Calu3 (cell line): ENCODE results near the gene C3orf38. TPM values are rescaled to one million over a fixed set of nuclear protein-coding genes. Genes with fewer than 3 reads are reported as not detected.

Source experiments
- BruUV-seq: library from RNA; stranded (reverse); fragments of 400-500 nt; replicated peaks from 2 replicates; lab custom pipeline; 2021; lab: Mats Ljungman, UMichigan
- CTCF ChIA-PET: fragments of 300-600 bp; sonication (Branson Sonifier 250); formaldehyde crosslinking; loops from one replicate; lab custom pipeline; 2022; ENCODE audit warnings: antibody characterized with exemption; lab: Charles Lee
- DNase-seq: peaks from one replicate; pipeline ENCODE4 v3.0.0; 2022
- H3K27ac Mint-ChIP-seq: one replicate; pipeline ENCODE4 v1.8.0; 2022; ENCODE audit warnings: mixed read lengths; ENCODE audit not compliant: unreplicated experiment
- H3K27me3 Mint-ChIP-seq: one replicate; pipeline ENCODE4 v1.8.0; 2022; ENCODE audit warnings: mixed read lengths; ENCODE audit not compliant: unreplicated experiment
- H3K36me3 Mint-ChIP-seq: one replicate; pipeline ENCODE4 v1.8.0; 2022; ENCODE audit warnings: mild to moderate bottlenecking, moderate library complexity, mixed read lengths; ENCODE audit not compliant: insufficient read depth, unreplicated experiment
- H3K4me1 Mint-ChIP-seq: one replicate; pipeline ENCODE4 v1.8.0; 2022; ENCODE audit warnings: mild to moderate bottlenecking, low read depth, mixed read lengths; ENCODE audit not compliant: unreplicated experiment
- H3K4me3 Mint-ChIP-seq: one replicate; pipeline ENCODE4 v1.8.0; 2022; ENCODE audit warnings: mild to moderate bottlenecking, low read depth, moderate library complexity, mixed read lengths; ENCODE audit not compliant: unreplicated experiment
- H3K9me3 Mint-ChIP-seq: one replicate; pipeline ENCODE4 v1.8.0; 2022; ENCODE audit warnings: low read depth, mixed read lengths; ENCODE audit not compliant: unreplicated experiment
- intact Hi-C: fragments of 100-400 bp; cut with micrococcal nuclease; formaldehyde crosslinking; loops from one replicate; pipeline ENCODE4 v1.10.0; 2022; ENCODE audit not compliant: unreplicated experiment
- total RNA-seq: library from RNA; stranded (reverse); gene quantifications from 2 replicates; pipeline ENCODE4 v1.2.3, GENCODE V29; 2022
- TF ChIP-seq, protein P1 (sequence below): fragments of 200-600 bp; IDR thresholded peaks from one replicate; pipeline ENCODE4 v1.8.0; 2022; ENCODE audit warnings: antibody characterized with exemption; ENCODE audit not compliant: unreplicated experiment

Gene C3orf38
- total RNA-seq, 1 experiment from 2014 or later, result 21.6 TPM

DNA sequence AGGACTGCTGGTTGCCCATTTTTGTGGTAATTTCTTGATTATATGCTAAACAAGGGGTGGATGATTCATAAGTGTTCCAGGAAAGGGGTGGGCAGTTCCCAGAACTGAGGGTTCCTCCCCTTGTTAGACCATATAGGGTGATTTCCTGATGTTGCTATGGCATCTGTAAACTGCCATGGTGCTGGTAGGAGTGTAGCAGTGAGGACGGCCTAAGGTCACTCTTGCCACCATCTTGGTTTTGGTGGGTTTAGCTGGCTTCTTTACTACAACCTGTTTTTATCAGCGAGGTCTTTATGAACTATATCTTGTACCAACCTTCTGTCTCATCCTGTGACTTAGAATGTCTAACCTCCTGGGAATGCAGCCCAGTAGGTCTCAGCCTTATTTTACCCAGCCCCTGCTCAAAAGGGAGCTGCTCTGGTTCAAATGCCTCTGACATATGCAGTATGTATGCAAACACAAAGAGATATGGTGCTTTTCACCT is 46.2 kb downstream of the C3orf38 start:
- TF ChIP-seq, protein P1, sequence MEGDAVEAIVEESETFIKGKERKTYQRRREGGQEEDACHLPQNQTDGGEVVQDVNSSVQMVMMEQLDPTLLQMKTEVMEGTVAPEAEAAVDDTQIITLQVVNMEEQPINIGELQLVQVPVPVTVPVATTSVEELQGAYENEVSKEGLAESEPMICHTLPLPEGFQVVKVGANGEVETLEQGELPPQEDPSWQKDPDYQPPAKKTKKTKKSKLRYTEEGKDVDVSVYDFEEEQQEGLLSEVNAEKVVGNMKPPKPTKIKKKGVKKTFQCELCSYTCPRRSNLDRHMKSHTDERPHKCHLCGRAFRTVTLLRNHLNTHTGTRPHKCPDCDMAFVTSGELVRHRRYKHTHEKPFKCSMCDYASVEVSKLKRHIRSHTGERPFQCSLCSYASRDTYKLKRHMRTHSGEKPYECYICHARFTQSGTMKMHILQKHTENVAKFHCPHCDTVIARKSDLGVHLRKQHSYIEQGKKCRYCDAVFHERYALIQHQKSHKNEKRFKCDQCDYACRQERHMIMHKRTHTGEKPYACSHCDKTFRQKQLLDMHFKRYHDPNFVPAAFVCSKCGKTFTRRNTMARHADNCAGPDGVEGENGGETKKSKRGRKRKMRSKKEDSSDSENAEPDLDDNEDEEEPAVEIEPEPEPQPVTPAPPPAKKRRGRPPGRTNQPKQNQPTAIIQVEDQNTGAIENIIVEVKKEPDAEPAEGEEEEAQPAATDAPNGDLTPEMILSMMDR, result no peak
- no peak for DNase-seq
- CTCF ChIA-PET, result no interaction called here
- no TSS peak for BruUV-seq
- Mint-ChIP-seq H3K9me3 (no peaks in the 10 kb centered on the region), H3K27ac (no peak overlapping the region), H3K27me3 (no peaks in the 10 kb centered on the region), H3K36me3 (no peaks in the 10 kb centered on the region), H3K4me1 (no peaks in the 10 kb centered on the region), H3K4me3 (no peak overlapping the region)
- intact Hi-C loops, result no loop called here

DNA sequence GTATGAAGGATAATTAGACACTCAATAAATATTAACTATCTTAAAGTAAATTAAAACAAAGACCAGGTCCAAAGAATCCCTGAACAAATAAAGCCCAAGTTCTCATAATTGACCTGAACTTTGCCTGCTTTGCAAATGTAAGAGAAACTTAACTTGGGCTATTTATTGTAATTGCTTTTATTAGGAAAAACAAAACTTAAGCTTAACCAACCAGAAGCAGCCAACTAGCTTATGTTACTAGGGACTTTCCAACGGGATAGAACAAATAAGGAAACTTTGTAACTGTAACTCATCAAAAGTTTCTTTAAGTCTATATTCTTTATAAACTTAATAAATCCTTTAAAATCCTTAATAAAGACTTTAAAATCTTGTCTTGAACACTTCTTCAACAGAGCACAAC is 48.4 kb downstream of the C3orf38 start:
- TF ChIP-seq, protein P1, result no peak
- BruUV-seq, result no TSS peak
- CTCF ChIA-PET, result no interaction called here
- no peaks in the 10 kb centered on the region for H3K9me3 Mint-ChIP-seq
- no peaks in the 10 kb centered on the region for H3K27me3 Mint-ChIP-seq
- no peak overlapping the region for H3K27ac Mint-ChIP-seq
- H3K36me3 Mint-ChIP-seq, result no peaks in the 10 kb centered on the region
- no peak for DNase-seq
- intact Hi-C loops, result no loop called here
- H3K4me1 Mint-ChIP-seq, result no peaks in the 10 kb centered on the region
- no peak overlapping the region for H3K4me3 Mint-ChIP-seq

DNA sequence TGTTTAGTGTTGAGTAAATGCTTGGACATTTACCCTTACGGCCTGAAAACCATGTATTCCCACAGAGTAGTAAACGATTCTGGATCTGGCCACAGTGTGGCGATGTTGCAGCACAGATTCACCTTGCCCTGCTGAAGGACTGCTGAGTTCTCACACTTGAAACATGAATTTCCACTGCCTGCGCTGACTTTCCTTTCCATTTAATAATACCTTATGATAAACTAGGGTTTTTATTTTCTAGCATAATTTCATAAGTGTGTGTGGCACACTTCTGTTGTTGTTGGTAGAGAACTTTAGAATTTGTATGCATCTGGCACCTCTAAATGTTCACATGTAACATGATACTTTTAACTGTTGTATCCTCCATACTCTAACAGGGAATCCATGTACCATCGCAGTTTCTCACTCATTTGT is 53.9 kb downstream of the C3orf38 start:
- TF ChIP-seq, protein P1, result peak; percentile 63
- no TSS peak for BruUV-seq
- Mint-ChIP-seq H3K27me3 (no peaks in the 10 kb centered on the region), H3K27ac (no peak overlapping the region), H3K4me1 (peaks cover 19% of the 10 kb centered on the region), H3K36me3 (peaks cover 6% of the 10 kb centered on the region), H3K4me3 (no peak overlapping the region), H3K9me3 (no peaks in the 10 kb centered on the region)
- intact Hi-C loops, result loop anchor here (1.0 to 5.0 kb wide), 4 partner anchors 895 to 1979 kb away; no protein-coding TSS in a partner anchor
- CTCF ChIA-PET, result no interaction called here
- DNase-seq, result peak; percentile 79

Other genes with a start within 250 kb of the C3orf38 start
- 70.0 and 76.9 TPM in 2 replicates for gene CGGBP1, start 91.0 kb upstream of the C3orf38 start, total RNA-seq
- 12.9 and 14.1 TPM in 2 replicates for gene ZNF654, start 90.7 kb upstream of the C3orf38 start, total RNA-seq